HG02938 (cell line): ENCODE results near the gene BBS9.

ENCODE experiments used
- ATAC-seq: cut with Tn5 transposase; IDR thresholded peaks from one replicate; pipeline ENCODE4 v1.9.1; 2021; ENCODE audit warnings: mild to moderate bottlenecking, moderate library complexity; ENCODE audit not compliant: unreplicated experiment

The BBS9 gene

DNA sequence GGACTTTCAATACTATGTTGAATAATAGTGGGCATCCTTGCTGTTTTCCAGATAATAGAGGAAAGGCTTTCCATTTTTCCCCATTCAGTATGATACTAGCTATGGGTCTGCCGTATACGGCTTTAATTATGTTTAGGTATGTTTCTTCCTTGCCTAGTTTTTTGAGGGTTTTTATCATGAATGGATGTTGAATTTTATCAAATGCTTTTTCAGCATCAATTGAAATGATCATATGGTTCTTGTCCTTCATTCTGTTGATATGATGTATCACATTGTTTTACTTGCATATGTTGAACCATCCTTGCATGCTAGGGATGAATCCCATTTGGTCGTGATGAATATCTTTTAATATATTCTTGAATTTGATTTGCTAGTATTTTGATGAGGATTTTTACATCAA is 11.0 kb upstream of the BBS9 start:
- no peak for ATAC-seq

DNA sequence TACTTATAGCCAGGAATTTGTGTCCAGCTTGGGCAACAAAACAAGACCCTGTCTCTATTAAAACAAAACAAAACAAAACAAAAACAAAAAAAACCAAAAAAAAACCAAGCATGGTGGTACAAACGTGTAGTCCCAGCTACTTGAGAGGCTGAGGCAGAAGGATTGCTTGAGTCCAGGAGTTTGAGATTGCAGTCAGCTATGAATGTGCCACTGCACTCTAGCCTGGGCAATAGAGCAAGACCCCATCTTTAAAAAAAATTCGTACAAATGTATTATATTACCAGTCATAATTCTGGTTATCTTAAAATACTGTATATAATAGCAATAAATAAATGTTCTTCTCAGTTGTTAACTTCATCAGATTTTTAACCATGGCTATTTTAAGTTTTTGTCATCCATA is 2.3 kb upstream of the BBS9 start:
- ATAC-seq = no peak

DNA sequence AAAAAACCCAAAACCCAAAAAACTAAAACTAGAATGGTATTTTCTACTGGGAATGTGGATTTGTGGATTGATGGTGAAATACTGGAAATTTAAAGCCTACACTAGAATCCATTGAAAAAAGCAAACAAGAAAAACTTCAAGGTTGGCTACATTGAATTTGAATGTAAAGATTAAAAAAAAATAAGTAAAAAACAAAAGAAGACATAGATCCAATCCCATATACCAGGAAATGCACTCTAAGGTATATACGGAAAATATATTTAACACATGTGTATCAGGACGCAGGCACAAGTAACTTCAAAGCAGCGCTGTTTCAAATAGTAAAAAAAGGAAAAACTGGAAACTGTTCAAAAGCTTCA is 754 bp upstream of the BBS9 start:
- ATAC-seq = no peak

DNA sequence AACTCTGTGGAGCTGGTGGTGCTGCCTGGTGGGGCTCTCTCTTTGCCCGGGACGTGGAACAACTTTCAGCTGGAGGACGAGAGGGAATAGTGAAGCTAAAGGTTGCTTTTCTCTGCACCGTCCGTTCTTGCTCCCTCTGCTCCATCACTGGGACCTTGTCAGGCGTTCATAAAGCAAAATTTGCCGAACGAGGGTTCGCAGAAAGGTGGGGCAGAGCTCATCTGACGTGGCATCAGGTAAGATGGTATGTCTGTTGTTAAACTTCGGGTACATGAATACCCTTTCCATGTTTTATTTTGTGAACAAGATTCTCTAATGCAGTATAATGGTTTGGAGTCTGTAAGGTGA is 416 bp downstream of the BBS9 start:
- ATAC-seq = no peak

DNA sequence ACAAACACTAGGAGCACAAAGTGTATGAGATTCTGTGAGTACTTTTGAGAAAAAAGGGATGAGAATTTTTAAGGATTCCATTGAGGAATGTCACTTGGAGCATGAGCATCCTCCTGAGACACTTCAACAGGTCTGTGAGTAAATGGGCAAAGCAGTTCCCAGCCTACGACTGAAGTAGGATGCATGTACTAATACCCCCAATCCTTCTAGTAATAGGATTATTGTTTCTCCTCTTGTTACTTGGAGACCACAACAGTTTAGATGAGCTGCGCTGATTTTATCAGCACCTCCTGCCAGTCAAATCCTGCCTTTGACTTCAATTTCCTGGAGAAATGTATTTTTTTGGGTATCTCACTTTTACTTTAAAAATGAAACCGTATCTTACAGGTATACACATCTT is 820 bp downstream of the BBS9 start:
- no peak for ATAC-seq

DNA sequence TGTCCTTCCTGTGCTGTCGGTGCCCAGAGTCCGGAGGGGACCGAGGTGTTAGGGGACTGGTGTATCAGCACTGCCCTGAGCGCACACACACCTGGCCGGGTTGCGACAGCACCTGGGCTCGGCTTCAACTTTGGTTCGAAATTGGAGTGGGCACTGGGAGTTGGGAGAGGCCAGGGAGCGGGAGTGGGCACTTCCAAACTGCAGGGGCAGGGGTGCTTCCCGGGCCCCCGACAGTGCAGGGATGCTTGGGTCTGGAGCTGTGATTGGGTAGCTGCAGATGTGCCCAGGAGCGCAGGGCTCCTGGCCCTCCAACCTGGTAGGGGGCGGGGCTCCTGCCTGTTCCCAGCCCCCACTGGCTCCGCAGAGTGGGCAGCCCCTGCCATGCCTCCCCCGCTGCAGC is 7.7 kb downstream of the BBS9 start:
- no peak for ATAC-seq

DNA sequence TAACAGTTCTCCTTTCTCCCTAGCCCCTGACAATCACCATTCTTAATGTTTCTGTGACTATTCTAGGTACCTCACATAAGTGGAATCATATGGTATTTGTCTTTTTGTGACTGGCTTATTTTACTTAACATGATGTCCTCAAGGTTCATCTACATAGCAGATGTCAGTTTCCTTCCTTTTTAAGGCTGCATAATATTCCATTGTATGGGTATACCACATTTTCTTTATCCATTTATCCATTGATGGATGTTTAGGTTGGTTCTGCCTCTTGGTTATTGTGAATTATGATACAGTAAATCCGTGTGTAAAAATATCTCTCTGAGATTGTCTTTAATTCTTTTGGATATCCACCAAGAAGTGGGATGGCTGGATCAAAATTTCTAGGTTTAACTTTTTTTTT is 13.2 kb downstream of the BBS9 start:
- ATAC-seq = no peak

DNA sequence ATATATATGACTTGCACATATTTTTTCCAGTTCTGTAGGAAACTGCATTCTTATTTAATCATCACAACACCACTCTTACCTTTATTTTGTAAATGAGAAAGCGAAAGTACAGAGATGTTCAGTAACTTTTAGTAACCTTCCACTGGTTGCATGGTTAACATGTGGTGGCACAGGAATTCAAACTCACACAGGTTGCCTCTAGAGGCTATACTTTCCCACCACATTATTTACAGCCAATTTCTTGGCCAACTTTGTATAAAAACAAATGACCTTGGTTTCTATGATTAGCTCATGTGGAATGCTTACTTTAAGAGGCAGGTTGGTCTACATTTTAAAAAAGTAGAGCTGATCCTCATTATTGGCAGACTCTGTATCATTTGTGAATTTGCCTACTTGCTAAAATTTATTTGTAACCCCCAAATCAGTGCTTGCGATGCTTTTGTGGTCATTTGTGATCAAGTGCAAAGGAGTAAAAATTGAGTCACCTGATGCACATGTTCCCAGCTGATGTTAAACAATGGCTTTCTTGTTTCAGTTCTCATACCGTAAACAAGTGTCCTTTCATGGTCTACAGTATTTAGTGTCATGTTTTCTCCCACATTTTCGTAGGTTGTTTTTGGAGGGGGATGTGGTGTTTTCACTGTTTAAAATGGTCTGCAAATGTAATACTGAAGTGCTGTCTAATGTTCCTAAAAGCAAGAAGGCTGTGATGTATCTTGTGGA is 14.8 kb downstream of the BBS9 start:
- ATAC-seq = peak; percentile 65

DNA sequence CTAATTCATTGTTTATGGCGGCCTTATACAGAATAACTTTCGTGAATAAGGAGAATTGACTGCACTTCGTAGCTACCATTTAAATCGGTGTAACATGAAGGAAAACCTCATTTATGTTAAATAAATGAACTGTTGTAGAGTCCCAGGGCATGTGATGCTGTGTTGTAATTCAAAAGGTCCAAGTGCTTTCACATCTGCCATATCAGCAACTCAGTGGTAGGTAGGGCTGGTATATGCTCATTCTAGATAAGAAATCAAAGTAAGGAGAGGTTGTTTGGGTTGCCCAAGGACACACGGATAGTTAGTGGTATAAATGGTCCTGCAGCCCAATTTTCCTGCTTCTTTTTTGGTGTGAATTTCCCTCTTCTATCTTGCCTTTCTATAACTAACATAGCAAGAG is 15.8 kb downstream of the BBS9 start:
- no peak for ATAC-seq

DNA sequence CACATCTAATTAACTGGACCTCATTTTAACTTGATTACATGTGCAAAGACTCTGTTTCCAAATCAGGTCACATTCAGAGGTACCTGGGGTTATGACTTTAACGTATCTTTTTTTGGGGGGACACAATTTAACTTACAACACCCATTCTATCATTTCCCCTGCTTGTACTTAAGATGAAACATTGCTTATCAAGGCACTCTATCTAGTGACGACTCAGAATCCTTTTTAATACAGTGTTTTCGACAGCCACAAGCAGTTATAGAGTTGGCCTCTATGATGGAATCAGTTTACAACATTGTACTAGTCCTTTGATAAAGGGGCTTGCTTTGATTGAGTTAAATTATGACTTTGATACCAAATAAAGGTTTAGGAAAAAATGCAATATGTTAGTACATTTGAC is 22.7 kb downstream of the BBS9 start:
- ATAC-seq = no peak

DNA sequence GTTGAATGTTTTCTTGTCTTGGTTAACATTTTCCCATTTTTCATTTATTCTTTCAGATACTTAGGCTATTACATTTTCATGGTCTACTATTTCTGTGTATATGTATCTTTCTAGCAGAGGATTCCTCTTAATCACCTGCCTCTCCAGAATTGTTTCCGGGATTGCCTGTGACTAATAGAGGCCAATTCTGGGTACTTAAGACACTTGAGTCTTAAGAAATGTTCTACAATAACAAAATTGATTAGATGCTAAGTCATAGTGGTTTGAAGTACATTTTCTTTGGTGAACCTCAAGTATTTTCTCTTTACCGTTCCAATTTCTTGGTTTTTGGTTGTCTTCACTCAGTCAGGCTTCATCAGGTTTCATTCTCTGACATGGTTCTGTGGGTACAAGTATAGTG is 26.4 kb downstream of the BBS9 start:
- ATAC-seq = no peak

DNA sequence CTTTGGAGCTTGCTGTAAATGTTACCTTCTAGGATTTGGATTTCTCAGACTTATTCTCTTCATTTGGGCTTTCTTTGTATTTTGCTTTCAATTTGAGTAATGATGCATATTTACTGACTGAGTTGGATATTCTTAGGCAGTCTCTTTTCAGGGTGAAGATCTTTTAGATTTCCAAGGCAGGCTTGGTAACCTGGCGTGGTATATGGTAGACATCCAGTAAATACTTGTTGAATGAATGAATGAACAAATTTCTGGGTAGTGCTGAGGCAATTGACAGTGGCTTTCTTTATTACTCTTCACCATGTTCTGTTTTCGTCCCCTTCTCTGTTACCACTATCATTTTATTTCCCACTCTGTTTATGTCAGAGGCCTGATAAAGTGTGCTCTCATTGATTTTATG is 27.1 kb downstream of the BBS9 start:
- no peak for ATAC-seq

DNA sequence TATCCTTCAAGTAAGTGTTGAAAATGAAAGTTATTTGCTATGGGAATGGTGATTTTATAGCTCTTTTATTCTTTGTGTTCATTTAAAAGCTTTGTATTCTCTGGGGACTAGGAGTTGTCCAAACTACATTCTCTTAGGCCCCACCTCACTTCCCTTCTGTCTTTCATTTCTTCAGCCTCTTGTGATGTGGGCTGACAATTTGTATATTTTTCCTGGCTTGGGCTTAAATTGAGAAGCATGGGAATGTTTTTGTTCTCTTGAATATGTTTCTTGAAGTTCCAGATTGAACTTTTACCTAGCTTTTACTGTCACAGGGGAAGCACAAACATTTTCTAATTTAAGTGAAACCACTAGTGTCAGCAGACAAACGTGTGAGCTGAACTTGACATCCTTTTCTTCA is 27.9 kb downstream of the BBS9 start:
- no peak for ATAC-seq

DNA sequence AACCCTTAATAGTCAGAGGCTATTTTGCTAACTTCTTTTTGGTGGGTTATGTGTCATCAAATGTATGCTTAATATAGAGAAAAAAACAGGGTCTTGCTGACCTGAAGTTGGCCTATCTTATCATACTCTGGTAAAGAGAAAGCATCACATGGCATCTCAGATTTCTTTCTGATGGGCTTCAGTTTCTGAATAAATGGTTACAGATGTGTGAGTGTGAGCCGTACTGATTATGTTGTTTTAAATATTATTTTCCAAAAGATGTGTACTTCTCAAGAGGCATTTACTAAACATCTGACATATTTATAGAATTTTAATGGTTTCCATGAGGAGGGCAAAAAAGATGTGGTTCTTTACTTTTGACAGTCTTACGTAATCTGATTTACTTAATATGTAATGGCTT is 28.4 kb downstream of the BBS9 start:
- no peak for ATAC-seq

DNA sequence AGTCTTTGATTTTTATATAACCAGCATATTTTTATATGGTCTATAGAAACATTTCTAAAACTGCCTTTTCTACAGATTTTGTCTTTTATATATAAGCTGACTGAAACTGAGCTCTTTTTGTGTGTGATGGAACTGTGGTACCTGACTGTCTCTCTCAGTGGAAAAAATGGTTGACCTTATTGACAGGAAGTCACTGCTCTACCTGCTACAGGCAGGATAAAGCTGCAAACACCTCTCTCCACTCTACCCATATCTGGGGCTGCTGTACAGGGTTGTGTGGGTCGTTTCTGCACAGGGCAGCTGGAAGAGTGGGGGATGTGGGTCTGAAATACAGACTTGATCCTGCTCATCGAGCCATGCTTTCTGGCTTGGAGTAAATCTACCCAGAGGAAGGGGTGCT is 48.5 kb downstream of the BBS9 start:
- ATAC-seq = no peak

DNA sequence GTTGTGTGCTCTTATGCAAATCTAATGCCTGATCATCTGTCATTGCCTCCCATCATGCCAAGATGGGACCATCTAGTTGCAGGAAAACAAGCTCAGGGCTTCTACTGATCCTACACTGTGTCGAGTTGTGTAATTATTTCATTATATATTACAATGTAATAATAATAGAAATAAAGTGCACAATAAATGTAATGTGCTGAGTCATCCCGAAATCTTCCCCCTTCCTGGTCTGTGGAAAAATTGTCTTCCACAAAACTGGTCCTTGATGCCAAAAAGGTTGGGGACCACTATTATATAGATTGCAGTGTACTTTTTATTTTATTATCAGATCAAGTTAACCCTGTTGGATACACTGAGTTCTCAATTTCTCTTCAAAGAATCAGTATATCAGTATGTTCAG is 50.2 kb downstream of the BBS9 start:
- no peak for ATAC-seq

DNA sequence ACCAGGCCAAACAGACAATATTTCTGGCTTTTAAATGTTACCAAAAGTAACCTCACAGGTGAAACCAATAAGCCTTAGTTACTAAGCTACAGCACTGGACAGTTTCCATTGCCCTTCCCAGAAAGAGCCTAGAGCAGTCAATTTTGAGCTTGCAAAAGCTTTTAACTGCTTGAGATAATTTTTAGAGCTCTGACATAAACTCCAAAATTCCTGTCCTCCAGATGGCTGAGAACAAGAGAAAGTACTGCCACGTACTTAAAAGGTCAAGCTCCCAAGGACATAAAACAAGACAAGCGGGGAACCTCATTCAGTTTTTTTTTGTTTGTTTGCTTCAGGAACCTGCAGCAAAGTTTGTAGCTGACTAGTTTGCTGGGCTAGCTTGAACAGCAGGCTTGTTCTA is 54.1 kb downstream of the BBS9 start:
- no peak for ATAC-seq

DNA sequence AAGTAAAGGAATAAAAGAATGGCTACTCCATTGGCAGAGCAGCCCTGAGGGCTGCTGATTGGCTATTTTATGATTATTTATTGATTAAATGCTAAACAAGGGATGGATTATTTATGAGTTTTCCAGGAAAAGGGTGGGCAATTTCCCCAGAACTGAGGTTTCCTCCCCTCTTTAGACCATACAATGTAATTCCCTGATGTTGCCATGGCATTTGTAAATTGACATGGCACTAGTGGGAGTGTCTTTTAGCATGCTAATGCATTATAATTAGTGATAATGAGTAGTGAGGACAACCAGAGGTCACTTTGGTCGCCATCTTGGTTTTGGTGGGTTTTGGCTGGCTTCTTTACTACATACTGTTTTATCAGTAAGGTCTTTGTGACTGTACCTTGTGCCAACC is 55.5 kb downstream of the BBS9 start:
- ATAC-seq = no peak

DNA sequence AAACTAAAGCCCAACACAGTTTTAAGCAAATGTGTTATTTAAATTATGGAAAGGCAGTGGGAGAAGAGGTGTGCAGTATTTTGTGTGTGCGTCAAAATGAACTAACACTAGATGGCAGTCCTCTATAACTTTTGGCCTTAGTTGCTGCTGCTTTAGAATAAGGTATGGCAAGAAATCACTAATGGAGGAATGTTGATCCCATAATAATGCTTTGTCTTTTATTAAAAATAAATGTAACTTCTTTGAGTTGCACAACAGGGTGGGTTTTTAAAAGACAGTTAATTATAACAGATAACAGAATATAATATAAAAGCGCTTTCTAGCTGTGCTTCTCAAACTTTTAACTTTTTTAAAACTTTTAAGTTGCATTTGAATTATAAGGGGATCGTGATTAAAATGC is 56.4 kb downstream of the BBS9 start:
- peak; percentile 85 for ATAC-seq

DNA sequence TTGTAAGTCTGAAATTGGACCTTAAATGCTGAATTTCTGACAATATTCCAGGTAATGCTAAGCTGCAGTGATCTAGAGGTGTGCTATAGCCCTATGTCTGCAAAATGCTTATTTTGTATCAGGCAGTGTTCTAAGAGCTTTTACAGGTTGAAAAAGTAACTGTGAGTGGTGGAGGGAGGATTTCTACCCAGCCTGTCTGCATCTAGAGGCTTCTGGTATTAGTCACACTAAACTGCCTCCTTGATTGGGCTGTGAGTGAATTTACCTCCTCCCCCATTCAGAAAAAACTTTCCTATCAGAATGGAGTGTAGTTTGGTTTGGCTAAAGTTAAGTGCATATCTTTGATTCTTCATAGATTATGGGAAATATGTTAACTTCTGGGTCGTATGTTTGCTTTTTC is 56.8 kb downstream of the BBS9 start:
- no peak for ATAC-seq

DNA sequence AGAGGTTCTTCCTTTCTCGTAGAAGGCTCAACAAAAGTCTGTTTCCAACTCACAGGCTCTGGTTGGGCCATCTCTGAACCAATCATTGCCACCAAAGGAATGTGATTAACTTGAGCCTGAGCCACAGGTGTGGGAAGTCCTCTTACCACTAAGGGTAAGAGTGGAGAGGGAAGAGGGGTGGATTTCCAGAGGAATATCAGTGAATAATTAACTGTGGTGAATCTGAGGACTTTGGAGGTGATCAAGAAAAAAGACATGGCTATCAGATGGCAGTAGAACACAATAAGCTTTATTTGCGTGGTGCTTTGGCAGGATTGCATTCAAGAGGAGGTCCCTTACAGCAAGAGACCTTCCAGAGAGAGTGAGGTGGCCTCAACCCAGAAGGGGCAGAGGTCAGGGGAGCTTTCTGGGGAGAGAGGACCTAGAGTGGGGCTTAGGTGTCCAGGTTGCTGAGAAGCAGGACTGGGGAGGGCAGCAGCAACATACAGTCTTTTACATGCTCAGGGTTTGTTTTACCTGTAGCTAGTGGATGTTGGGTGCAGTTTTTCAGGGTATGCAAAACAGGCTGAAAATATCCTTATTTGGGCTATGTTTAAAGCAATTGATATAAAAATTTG is 61.4 kb downstream of the BBS9 start:
- peak; percentile 8 for ATAC-seq

DNA sequence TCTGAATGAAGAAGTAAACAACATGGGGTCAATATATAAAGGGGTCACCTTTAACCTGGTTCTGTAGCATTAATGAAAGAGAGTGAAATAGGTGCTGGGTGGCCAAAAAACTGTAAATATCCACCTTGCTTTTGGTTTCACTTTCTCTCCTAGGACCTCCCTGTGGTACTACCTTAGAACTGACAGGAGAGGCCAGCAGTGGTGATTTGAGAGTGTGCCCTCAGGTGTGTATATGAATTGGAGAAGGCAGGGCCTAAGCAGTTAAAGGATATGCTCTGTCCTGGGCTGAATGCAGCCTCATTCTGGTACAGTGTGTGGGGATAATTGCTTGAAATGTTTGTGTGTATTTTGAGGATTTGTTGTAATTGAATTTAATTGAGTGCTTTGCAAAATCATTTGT is 62.0 kb downstream of the BBS9 start:
- ATAC-seq = peak; percentile 89

DNA sequence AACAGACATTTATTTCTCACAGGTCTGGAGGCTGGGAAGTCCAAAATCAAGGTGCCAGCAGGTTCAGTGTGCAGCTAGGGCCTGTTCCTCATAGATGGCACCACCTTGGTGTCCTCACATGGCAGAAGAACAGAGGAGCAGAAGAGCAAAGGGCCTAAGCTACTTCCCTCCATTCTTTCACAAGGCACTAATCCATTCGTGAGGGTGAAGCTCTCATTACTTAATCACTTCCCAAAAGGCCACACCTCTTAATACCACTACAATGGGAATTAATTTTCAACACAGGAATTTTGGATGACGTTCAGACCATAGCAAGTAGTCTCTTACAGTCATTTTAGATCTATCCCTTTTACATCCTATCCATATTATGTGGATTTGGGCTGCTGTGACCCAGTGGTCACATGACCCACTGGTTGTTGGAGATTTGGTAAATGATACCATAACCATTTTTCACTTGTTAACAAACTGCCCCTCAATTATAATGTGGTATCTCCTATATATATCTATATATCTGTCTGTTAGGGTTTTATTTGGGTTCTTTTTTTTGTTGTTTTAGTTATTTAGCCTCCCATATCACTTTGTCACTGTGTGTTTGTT is 63.4 kb downstream of the BBS9 start:
- ATAC-seq = no peak
